GM18868 (cell line): ENCODE data around the gene ANAPC2.
A peak's percentile ranks its signal among the peaks of the same experiment; 100 is the strongest.

ENCODE experiments used
- ATAC-seq: cut with Tn5 transposase; IDR thresholded peaks from one replicate; pipeline ENCODE4 v1.9.1; 2021; ENCODE audit warnings: mild to moderate bottlenecking, moderate library complexity; ENCODE audit not compliant: unreplicated experiment

The ANAPC2 gene

DNA sequence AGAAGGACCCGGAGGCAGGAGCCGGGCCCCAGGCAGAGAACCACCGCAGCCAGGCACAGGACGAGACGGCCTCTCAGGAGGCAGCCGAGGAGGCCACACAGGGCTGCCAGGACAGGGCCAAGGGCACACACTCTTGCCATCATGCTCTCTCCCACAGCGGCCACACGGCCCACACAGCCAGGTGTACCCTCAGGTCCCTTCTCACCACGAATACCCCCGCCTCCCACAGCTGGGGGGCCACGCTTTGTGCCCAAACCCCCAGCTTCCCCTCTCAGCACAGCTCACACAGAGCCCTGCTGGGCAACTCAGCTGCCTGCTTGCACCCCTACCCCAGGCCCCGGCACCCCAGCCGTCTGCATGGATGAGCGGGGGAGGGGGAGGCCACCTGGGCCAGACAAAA is 5.4 kb upstream of the ANAPC2 start:
- ATAC-seq, result no peak

DNA sequence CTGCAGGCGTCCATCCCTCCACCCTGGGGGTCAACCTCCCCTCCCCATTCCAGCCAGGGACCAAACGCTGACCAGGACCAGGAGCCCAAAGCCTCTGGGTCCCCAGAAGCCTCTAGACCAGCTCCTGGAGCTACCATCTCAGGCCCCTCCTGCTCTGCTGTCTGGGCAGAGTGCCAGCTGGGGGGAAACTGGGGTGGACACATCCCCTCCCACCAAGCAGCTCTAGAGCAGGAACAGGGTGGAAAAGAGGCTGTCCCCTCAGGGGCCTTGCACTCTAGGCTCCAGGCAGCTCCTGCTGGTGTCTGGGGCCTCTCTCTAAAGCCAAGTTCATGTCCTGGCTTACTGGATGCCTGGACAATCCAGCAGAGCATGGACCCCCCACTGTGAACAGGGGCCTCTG is 4.5 kb upstream of the ANAPC2 start:
- ATAC-seq, result no peak

DNA sequence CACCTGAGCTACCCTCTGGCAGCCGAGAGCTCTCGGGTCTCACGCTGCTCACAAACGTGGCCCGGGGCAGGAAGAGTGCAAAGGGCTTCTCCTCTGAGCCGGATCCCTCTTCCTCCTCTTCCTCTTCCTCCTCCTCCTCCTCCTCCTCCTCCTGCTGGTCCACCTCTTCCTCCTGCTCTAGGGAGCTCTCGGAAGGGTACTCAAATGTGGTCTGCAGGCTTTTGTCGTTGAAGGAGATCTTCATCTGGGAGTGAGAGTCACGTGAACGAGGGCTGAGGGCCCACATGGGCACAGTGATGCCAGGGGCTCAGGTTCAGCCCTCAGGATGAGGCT is 4.1 kb upstream of the ANAPC2 start:
- ATAC-seq, result no peak

DNA sequence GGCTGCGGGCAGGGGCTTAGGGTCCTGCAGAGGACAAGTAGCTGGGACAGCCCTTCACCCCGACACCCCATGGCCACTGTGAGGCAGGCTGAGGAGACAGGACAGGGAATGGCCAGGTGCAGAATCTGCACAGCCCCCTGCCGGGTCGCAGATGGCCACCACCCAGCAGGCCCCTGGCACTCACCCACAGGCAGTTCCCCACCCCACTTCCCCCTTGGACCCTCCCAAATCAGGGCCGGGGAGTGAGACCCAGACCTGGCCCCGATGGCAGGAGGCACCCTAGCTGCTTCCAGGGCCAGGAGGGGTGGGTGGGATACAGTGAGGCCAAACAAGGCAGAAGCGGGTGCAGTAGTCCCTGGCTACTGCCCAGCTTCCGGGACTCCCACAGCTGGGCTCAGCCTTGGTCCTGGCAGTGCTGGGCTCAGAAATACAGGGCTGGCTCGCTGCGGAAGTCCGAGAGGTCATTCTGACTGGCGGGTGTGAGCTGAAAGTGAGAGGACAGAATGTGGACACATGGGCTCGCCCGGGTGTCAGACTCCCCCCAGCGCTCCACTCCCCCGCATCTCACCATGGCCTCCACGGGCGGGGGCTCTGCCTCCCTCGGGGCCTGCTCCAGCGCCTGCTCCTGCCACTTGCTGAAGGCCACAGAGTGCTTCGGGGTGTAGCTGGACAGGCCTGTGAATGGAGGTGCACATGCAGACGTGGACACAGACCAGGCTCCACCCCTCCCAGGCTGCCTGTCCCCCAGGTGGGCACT is 3.5 kb upstream of the ANAPC2 start:
- ATAC-seq, result no peak

DNA sequence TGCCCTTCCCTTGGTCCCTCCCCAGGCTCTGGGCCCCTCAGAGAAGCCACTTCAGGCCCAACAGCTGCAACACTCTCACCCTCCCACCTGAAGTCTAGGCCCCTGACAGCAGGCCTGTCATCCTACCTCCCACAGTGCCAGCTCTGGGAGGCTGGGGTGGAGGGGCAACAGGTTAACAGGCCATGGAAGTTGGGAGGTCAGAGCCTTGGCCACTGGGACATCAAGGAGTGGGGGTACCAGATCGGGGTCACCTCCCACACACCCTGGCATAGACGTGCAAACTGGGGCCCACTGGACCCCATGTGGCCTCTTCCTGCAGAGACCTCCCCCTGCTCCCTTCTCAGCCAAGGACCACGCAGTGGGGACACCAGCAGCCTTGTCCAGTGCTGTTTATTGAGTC is 2.9 kb upstream of the ANAPC2 start:
- no peak for ATAC-seq

DNA sequence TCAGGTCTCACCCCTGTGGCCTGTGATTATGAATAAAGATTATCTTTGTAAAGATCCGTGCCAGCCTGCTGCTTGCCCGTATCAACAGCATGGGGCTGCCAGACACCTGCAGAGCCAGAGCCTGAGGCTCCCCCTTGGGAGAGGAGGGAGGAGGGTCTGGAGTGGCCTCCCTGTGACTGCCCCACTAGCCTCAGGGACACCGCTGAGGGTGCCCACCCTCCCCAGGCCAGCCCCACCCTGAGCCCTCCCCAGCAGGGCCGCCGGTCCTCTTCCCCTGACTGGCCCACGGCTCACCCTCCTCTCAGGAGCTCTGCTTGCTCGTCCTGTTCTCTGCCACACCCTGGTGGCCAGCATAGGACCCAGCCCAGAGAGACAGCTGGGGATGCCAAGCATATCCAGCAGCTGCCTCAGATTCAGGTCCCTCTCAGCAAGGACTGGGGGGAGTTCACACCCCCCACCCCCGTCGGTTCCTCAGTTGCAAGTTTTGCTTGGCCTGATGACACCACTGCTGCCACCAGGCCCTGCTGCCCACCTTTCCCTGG is 2.0 kb upstream of the ANAPC2 start:
- no peak for ATAC-seq

DNA sequence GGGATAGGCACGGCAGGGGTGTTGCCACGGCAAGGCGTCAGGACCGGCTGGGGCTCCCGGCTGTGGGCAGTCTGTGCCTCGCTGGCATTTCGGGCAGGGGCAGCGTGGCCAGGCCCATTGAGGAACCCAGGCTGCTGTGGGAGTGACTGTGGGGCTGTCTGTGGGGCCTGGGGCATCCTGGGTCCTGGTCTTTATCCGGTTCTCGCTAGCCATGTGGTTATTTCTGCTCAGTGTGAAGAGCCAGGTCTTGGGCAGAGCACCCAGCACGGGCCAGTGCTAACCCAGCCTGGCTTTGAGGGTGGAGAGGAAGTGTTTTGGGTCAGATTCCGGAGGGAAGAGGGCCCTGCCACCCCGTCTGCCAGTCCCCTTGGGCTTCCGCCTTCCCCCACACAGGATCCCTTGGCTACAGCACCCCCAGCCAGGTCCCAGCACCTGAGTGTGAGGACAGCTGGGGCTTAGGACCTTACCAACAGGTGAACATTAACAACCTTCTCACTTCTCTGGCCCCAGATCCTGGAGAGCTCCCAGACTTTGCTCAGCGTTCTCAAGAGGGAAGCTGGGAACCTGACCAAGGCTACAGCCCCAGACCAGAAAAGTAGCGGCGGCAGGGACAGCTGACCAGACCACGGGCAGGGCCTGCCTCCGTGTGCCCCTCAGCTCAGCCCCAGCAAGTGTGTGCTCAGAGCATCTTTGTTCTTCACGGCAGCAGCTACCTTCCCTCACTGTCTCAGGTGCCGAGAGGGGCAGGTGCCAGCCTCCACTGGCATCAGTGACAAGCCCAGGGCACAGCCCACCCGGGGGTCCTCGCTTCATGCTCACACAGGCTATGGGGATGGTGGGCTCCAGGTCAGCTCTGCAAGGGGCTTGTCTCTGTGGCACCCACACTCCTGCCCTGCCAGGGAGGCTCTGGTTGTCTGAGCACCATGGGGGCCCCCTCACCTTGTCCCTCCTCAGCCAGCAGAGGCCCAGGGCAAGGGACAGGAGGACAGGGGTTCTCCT is 1.2 kb upstream of the ANAPC2 start:
- no peak for ATAC-seq

DNA sequence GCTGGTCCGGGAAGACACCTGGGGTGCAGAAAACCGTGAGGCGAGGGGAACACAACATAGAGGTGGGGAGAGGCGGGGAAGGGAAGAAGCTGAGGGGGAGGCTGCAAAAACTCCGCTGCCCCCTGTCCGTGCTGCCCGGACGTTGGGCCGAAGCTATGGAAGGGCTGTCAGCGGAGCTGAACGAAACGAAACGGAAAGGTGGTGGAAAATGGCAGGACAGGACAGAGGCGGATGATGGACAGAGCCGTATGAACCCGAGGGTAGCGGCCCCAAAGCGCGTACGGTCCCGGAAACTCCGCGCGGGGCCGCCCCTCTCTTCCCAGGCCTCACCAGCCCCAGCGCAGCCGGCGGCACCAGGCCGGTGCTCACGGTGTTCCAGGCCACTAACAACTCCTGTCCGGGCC is 272 bp downstream of the ANAPC2 start:
- peak; percentile 12 for ATAC-seq

DNA sequence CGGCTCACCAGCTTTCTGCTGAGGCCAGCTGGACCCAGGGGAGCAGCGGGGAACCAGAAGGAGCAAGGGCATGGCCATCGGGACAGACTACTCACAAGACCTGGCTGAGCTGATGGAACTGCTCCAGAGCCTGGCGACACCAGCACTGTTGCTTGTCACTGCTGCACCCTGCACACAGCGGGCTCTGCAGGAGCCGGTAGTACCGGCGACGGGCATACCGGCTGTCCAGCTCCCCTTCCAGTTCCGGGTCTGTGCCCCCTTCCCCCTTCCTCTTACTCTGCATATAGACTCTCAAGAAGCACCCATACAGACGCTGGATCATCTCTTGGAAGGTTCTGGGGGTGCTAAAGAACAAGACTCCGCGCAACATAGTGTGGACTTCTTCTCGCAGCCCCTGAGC is 974 bp downstream of the ANAPC2 start:
- ATAC-seq, result no peak

DNA sequence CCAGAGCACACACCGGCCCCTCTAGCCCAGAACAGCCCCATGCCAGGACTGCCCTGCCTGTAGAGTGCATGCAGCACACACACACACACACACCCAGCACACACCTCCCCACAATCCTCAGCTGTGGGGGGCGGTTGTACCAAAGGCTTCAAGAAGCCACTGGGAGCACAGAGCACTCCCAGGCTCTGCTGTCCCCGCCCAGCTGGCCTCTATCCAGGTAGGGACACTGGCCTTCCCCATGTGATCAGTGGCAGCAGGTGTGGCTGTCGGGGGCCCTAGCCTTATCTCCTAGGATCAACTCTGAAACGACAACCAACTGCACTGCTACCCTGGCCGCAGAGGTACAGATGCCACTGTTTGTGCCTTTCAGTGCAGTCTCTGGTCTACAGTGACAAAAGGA is 2.0 kb downstream of the ANAPC2 start:
- no peak for ATAC-seq

DNA sequence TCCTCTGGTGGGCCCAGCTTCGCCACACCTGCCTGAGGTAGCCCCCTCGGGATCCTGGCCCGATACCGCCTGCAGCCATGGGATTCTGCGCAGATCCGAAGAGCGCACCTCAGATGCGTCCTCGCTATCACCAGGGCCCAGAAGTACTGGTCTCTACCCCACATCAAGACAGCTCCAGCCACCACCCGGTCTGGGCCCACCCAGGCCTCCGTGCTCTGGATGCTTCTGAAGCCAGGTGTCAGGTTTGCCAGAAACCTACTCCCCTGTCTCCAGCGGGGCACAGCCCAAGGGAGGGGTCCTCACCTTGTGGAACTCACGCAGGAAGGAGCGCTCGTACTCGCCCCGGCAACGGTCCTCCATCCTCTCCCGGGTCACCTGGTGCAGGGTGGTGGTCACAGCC is 2.4 kb downstream of the ANAPC2 start:
- no peak for ATAC-seq

DNA sequence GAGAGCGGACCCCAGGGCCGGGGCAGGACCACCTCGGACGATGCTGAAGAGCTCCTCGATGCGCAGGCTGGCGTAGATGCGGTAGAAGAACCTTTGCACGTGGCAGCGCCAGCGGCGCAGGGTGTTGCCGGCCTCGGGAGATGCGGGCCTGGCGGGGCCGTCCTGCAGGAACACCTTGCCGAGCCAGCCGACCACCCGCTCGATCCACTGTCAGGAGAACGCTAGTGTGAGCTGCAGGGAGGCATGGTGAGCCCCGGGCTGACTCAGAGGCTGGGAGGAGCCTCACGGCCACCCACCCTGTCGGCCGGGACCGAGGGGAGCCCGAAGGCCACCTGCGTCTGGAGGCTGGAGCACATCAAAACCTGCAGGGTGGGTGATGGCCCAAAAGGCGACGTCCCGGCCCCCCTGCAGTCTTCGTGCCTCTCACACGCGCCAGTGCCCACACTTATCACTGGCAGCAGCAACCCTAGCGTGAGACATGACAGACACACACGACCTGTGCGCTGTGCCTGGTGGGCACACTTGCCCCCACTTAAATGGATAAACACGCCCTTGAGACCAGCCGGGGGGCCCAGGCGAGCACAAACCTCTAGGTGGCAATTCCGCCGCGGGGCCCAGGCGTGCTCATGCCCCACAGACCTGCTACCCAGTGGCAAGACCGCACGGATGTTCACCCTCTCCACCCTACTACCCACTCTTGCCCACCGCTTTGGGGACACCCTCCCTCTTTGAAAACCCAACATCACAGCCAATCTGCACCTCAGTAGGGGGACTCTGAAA is 3.3 kb downstream of the ANAPC2 start:
- ATAC-seq, result no peak

DNA sequence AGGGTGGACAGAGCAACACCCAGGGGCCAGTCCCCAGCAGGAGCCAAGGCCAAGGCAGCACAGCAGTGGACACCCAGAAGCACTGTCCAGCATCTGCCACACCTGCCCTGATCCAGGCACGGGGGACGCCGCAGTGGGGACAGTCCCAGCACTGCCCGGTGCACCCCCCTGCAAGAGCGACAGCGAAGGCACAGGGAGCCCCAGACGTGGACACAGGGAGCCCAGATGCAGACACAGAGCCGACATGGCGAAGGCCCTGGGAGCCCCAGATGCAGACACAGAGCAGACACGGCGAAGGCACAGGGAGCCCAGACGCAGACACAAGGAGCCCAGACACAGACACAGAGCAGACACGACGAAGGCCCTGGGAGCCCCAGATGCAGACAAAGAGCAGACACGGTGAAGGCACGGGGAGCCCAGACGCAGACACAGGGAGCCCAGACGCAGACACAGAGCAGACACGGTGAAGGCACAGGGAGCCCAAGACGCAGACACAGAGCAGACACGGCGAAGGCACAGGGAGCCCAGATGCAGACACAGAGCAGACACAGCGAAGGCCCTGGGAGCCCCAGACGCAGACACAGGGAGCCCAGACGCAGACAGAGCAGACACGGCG is 4.3 kb downstream of the ANAPC2 start:
- ATAC-seq, result no peak

DNA sequence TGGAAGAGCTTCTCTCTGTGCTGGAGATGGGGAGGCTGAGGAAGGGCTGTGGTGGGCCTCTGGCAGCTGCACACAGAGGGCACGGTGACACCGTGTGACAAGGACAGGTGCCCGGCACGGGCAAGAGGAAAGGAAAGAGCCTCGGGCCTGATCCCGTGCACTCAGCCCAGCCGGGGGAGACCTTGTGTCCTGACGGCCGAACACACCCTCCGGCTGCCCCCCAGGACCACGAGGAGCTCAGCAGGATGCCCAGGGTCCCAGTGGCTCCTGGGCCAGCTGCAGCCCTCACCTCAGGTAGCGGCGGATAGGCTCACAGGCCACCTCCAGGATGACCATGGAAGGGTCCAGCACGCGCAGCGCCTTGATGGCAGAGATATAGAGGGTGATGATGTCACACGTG is 5.5 kb downstream of the ANAPC2 start:
- no peak for ATAC-seq

DNA sequence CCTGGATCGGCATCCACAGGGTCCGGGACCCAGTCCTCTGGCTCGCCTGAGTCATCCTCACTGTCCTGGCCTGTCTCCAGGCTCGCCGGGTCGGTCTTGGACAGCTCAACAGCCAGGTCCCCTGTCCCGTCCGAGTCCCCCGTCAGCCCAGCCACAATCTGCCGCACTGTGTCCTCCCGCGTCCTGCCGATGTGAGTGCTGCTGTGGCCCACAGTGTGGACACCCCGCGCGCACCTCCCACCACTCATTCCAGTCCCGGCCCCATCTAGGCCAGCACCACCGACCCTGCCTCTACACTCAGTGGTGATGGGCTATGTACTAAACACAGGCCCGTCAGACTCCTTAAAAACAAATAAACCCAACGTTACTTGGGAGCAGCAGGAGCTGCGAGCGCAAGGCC is 6.7 kb downstream of the ANAPC2 start:
- ATAC-seq, result no peak

DNA sequence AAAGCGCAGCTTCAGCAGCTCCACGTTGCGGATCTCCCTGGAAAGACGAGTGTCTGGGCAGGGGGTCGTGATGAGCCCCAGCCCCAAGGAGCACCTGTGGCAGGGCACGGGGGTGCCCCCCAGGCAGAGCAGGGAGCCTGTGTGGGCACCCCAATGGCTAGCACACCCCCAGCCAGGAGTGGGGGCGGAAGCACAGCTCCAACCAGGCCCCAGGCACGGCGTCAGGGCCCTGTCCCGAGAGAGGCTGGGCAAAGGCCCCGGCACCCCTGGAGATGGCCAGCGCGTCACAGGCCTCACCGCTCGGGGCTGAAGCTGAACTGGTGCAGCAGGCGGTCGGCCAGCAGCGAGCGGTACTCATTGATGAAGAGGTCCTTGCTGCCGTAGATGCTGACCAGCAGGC is 7.9 kb downstream of the ANAPC2 start:
- no peak for ATAC-seq

DNA sequence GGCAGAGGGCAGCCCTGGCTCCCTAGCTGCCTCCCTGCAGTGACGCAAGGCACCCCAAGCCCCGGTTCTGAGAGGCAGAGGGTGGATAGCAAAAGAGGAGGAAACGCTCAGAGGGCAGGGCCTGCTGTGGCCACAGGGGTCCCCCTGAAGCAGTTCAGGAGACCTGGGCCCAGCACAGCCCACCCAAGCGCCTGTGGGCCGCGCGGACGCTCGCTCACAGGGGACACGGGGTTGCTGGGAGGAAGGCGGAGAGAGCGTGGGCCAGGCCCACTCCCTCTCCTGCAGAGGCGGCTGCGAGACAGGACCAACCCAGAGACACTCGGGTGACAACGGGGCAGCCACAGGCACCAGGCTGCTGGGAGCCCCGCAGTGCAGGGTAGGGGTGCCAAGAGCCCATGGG is 8.6 kb downstream of the ANAPC2 start:
- no peak for ATAC-seq

DNA sequence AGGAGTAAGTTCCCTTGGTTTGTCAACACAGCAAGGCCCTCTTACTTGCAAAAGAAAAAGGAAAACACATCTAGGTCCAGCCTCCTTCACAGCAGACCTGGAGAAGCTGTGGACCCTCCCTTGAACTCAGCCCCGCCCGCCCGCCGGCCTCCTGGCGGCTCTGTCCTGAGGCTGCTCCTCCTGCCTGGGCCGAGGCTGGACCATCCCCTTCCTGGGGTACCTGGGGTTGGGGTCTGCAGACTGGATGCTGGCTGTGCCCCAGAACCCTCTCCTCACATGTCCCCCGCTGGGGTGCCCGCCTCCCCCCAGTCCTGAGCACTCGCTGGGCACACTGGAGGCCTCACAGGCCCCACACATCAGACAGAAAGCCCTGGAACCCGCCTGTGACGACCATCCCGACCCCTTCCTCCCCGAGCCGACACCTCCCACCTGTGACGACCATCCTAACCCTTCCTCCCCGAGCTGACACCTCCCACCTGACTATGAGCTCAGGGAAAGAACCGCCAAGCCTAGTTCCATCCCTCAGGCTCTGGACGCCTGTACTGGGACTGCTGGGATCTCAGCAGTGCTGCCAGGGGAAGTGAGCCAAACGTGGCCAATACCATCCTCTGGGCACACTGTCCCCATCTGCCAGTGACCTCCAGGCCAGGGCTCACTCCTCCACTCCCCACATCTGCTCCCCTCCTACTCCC is 9.3 kb downstream of the ANAPC2 start:
- ATAC-seq, result no peak

DNA sequence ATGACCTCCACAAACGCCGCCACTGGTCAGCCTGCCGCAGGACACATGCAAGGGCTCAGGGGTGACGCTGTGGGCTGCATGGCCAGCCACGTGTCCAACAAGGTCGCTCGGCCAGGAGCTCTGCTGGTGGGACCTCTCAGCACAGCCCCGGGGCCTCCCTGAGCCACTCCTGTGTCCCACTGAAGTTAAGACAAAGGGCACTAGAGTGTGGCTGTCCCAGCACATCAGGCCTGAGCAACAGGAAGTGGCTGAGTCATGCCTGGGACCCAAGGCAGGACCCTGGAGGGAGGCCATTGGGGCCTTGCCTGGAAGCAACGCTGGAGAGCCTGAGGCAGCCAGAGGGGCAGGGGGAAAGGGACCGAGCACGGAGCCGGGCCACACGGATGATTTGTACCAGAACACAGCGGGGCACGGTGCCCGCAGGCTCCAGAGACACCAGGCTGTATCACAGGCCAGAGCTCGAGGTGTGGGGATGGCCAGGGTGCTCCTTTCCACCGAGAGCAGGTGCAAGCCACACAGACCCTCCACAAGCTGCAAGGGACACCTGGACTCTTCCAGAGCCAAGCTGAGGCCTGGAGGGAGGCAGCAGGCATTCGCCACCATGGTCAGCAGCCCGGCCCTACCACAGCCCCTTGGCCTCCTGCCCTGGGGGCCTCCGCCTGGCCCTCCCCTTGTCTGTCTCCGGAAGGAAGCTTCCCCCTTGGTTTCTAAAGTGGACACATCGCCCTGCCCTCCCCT is 10.0 kb downstream of the ANAPC2 start:
- ATAC-seq, result no peak
